Fibroblast of the aortic adventitia (primary cell): ENCODE results near the gene OPCML. TPM values are rescaled to one million over a fixed set of nuclear protein-coding genes. Genes with fewer than 3 reads are reported as not detected.

Experiments
- DNase-seq: peaks from one replicate; pipeline ENCODE4 v3.0.0-alpha.2; 2010; ENCODE audit warnings: low read depth
- H3K4me3 ChIP-seq: 2 replicates; pipeline ENCODE4 v1.5.1; 2011; ENCODE audit warnings: low read depth, mild to moderate bottlenecking, control low read depth, low read length, moderate library complexity
- CTCF ChIP-seq: IDR thresholded peaks from 2 replicates; pipeline ENCODE4 v1.5.1; 2011; ENCODE audit warnings: mild to moderate bottlenecking, low read length, control low read depth, inconsistent platforms; ENCODE audit not compliant: insufficient read depth
- total RNA-seq: library from RNA; depleted of rRNA; stranded (reverse); fragments of >200 nt; gene quantifications from 2 replicates; pipeline ENCODE4 v1.2.3, GENCODE V29; 2012; ENCODE audit warnings: low replicate concordance

Gene OPCML
- total RNA-seq, 1 donor: 0.18 TPM

DNA sequence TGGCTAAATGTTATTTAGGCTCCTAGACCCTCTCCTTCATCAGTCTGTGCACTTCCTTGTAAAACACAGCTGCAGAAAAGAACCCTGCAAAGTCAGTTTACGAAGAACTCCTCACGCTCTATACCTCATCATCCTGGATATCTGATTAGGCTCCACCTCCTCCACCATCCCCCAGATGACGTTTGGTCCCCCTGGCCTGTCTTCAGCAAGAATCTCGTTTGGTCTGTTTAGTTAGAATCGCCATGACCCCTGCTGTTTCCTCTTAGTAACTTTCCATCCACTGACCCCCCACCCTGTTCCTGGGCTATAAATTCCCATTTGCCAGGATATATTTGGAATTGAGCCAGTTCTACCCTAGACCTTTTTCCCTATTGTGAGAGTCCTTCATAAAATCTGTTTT is 214.1 kb downstream of the OPCML start:
- H3K4me3 ChIP-seq: no peak overlapping the region
- DNase-seq: no peak
- no peak for TF ChIP-seq CTCF

- no peak for DNase-seq
- TF ChIP-seq CTCF: no peak
- no peak overlapping the region for H3K4me3 ChIP-seq
These were observed 221.1 kb downstream of the OPCML start for GRCh38 chr11:133311230-133311629.

DNA sequence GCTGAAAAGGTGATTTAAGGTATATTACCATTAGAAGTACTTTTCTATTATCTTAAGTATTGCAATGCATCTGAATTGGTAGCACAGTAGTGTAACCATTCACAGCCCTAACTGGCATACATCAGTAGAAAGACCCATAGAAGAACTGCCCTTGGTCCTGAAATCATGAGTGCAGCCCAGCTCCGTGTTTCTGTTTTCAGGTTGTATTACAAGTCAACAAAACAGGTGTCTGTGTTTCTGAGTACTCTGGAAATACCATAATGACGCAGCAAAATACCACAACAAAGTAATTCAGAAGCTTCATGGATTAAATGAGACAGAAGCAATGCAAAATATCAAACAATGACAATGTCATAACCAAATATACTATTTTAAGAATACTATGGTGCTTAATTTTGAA is 226.3 kb downstream of the OPCML start:
- TF ChIP-seq CTCF: no peak
- DNase-seq: no peak
- H3K4me3 ChIP-seq: no peak overlapping the region

DNA sequence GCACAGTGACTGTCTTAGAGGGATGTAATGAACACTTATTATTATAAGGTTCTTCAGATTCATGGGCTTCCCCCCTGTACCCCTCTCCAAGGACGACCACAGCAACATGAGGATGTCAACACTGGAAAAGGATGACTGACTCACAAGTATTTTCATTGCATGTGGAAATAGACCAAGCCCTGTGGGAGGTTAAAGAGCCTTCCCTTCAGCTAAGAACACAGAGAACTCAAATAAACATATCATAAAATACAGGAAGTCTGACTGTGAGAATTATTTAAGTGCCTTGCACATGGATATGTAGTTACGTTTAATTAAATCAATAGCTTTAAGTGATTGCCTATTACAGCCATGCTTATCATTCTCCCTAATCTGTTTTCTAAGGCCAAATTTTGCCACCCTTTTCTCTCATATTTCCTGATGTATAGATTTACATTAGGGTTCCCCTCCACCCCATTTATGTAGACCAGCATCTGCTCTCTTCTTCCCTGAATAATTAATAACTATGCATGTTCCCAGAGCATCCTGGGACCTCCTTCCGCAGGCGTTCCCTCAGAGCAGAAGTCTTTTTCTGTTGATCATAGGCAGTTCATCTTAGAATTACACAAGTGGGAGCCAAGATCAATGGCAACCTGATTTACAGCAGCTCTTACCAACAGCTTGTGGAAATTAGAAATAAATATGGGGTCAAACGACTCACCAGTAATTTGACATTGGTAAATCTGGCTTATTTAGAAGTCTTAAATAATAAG is 226.9 kb downstream of the OPCML start:
- no peak for TF ChIP-seq CTCF
- no peak for DNase-seq
- no peak overlapping the region for H3K4me3 ChIP-seq

- TF ChIP-seq CTCF: no peak
- H3K4me3 ChIP-seq: no peak overlapping the region
- no peak for DNase-seq
These were observed 229.0 kb downstream of the OPCML start for GRCh38 chr11:133303262-133303661.

DNA sequence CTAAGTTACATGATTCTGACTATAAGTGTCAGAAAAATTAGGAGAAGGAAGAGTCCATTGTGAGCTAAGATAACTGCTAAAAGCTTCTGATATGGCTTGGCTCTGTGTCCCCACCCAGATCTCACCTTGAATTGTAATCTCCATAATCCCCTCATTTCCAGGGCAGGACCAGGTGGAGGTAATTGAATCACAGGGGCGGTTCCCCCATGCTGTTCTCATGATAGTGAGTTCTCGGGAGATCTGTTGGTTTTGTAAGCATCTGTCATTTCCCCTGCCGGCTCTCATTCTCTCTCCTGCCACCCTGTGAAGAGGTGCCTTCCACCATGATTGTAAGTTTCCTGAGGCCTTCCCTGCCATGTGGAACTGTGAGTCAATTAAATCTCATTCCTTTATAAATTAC is 230.2 kb downstream of the OPCML start:
- no peak for DNase-seq
- H3K4me3 ChIP-seq: no peak overlapping the region
- no peak for TF ChIP-seq CTCF

DNA sequence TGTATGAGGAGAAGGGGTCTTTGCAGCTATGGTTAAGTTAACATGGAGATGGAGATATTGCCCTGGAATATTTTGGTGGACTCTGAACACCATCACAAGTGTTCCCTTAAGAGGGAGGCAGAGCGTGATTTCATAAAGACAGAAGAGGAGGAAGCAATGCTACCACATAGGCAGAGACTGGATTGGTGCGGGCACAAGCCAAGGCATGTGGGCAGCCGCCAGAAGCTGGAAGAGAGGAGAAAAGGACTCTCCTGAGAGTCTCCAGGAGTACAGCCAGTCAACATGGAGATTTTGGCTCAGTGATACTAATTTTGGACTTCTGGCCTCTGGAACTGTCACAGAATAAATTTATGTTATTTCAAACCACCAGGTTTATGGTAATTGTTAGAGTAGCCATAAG is 231.6 kb downstream of the OPCML start:
- no peak for DNase-seq
- H3K4me3 ChIP-seq: no peak overlapping the region
- TF ChIP-seq CTCF: no peak
